GM18508 (cell line): ENCODE results near the gene ZCCHC8.
"Not testable (repeated sequence)": the region's sequence is repeated elsewhere in the genome, so short reads cannot be mapped to it uniquely, and the experiment has no call there.

Experiments used
- ATAC-seq: cut with Tn5 transposase; IDR thresholded peaks from one replicate; pipeline ENCODE4 v1.9.1; 2021; ENCODE audit warnings: moderate number of reproducible peaks; ENCODE audit not compliant: insufficient read depth, unreplicated experiment

The ZCCHC8 gene

DNA sequence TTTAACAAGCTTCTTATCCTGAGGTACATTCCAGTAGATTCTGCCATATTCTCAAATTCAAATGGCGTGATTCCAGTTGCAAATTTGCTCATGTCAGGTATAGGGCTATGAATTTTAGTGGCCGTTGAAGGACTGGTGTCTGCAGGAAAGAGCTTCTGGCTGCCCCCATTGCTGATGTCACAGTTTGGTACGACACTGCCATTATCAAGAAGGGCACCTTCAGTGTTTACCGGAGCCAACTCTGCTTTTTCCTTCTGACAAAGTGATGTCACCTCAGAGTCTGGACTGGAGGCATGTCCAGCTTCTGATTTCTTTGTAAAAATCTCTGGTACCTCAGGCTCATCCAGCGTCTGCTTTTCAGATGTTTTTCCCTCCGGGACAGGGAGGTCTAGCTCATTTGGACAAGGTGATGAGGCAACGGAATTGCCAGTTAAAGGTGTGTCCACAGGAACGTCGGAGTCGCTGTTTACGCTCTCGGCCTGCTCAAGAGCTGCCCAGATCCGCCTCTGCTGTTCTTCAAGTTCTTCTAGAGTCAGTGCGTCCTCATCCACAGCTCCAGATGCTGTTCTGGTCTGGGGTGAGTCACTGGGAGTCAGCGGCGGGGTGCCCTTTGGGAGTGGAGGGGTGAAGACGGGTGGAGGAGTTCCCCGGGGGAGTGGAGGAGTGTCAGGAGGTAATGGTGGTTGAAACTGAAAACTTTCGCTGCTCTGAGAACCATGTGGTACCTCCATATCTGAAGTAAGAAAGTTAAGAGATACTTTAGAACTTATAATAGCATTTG is 27.0 kb downstream of the ZCCHC8 start:
- ATAC-seq = no peak

DNA sequence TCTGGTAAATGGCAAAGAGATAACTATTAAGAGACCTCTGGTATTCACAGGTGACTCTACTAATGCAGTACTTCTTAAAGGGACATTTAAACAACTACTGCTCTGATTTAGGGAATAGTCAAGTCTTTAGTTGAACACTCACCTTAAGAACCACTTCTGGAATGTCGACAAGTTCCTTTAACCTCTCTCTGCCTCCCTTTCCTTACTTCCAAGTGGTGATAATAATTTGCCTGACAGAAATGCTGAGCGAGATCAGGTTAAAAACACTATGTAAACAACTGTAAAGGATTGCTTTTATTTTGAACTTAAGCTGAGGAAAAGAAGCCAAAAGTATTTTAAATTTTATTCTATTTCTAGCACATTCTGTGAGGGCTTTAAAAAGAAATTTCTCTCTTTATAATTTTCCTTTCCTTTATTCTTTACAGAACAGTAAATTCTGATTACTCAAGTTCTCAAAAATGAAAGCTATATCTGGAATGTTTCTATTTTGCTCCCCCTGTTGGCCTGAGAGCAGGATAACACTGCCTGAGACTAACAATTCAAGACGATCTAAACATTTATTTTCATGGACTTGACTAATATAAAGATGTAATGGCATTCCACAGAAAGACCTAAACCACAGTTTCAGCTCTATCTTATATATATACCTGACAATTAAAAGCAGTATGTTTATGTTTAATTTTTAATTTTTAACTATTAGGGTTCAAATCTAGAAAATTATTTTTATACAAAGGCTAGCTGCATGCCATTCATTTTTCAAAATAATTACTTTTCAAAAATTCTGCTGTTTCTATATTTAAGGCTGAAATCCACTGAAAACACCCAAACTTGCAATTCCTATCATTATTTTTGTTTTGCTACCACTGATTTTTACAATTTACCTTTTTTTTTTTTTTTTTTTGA is 29.2 kb downstream of the ZCCHC8 start:
- ATAC-seq = no peak

DNA sequence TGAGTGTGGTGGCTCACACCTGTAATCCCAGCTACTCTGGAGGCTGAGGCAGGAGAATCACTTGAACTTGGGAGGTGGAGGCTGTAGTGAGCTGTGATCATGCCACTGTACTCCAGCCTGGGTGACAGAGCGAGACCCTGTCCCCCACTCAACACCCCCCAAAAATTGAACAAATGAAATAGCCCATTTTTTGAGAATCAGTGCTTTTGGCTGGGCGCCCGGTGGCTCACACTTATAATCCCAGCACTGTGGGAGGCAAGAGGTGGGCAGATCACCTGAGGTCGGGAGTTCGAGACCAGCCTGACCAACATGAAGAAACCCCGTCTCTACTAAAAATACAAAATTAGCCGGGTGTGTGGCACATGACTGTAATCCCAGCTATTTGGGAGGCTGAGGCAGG is 30.2 kb downstream of the ZCCHC8 start:
- ATAC-seq = not testable (repeated sequence)

DNA sequence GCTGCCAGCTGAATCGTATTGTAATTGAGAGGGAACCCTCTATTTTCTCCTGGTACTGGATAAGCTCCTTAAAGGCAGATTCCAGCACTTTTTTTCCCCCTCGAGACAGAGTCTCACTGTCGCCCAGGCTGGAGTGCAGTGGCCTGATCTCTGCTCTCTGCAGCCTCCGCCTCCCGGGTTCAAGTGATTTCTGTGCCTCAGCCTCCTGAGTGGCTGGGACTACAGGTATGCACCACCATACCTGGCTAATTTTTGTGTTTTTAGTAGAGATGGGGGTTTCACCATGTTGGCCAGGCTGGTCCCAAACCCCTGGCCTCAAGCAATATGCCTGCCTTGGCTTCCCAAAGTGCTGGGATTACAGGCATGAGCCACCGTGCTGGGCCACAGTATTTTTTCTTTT is 30.9 kb downstream of the ZCCHC8 start:
- ATAC-seq = not testable (repeated sequence)

DNA sequence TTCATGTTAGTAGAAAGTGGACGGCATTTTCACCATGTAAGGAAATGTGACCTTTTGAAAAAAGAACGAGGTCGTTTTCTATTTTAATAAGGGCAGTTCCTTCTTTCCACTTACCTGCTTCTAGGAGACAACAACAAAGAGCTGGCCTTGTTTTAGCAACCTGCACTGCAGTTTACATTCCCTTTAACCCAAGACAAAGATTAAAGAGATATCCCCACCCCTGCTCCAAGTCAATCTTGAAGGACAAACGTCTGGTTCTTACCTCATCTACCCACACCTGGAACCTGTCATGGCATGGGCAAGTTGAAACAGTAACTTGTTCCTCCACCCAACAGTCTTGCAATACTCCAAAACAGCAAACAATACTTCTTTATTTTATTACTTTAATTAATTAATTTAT is 32.7 kb downstream of the ZCCHC8 start:
- no peak for ATAC-seq

DNA sequence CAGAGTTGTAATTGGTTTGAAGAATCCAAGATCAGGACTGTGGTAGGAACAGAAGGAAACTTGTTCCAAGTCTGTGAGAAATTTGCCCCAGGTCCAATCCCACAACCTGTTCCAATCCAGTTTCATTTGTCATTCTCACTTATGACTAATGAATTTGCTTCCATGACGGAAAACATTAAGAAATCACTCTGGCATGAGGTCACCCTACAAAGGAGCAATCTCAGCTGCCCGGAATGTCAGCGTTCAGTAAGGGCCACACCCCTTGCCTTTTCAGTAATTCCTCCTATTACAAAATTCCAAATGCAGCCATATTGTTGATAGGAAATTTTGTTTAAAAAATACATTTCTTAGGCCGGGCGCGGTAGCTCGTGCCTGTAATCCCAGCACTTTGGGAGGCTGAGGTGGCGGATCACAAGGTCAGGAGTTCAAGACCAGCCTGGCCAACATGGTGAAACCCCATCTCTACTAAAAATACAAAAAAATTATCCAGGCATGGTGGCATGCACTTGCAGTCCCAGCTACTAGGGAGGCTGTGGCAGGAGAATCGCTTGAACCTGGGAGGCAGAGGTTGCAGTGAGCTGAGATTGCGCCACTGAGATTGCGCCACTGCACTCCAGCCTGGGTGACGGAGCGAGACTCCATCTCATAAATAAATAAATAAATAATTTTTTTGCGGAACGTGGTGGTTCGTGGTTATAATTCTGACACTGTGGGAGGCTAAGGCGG is 36.3 kb downstream of the ZCCHC8 start:
- ATAC-seq = not testable (repeated sequence)

DNA sequence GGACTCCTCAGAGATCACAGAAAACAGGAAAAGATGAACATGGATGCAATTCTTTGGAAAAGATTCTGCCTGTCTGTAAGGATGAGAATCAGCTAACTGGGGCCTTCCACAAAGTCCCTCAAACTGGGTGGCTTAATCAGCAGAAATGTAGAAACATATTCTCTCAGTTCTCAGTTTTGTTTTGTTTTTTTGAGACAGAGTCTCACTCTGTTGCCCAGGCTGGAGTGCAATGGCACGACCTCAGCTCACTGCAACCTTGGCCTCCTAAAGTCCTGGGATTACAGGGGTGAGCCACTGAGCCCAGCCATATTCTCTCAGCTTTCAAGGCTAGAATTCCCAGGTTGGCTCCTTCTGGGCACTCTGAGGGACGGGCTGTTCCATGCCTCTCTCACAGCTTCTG is 40.1 kb downstream of the ZCCHC8 start:
- no peak for ATAC-seq

DNA sequence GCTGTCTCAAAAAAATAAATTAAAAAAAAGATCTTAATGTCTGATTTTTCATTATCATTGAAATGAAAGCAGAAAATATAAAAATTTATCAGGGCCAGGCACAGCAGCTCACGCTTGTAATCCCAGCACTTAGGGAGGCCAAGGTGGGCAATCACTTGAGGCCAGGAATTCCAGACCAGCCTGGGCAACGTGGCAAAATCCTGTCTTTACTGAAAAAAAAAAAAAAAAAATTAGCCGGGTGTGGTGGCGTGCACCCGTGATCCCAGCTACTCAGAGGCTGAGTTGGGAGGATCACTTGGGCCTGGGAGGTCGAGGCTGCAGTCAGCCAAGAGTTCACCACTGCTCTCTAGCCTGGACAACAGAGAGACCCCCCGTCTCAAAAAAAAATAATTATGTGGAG is 40.7 kb downstream of the ZCCHC8 start:
- ATAC-seq = no peak

DNA sequence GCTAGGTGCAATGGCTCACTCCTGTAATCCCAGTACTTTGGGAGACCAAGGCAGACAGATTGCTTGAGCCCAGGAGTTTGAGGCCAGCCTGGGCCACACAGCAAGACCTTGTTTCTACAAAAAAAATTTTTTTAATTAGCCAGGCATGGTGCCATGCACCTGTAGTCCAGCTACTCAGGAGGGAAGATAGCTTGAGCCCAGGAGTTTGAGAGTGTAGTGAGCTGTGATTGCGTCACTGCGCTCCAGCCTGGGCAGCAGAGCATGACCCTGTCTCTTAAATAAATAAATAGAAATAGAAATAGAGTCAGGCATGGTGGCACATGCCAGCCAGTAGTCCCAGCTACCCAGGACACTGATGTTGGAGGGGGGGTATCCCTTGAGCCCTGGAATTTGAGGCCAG is 41.5 kb downstream of the ZCCHC8 start:
- ATAC-seq = no peak

DNA sequence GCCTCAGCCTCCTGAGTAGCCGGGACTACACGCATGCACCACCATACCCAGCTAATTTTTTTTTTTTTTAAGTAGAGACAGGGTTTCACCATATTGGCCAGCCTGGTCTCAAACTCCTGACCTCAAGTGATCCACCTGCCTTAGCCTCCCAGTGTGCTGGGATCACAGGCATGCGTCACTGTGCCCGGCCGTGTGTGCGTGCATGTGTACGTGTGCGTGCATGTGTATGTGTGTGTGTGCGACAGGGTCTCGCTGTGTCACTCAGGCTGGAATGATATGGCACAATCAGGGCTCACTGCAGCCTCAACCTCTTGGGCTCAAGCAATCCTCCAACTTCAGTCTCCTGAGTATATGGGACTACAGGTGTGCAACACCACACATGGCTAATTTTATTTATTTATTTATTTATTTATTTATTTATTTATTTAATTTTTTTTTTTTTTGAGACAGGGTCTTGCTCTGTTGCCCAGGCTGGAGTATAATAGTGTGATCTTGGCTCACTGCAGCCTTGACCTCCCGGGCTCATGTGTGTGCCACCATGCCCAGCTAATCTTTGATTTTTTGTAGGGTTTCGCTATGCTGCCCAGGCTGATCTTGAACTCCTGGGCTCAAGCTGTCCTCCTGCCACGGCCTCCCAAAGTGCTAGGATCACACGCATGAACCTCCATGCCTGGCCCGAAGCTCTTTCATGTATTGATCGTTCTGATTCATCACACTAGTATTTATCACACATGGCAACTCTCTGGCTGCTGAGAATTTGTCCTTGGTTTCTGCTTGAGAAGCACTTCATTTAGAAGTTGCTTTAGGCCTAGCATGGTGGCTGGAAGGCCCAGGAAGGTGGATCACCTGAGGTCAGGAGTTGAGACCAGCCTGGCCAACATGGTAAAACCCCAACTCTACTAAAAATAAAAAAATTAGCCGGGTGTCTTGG is 42.4 kb downstream of the ZCCHC8 start:
- ATAC-seq = no peak

DNA sequence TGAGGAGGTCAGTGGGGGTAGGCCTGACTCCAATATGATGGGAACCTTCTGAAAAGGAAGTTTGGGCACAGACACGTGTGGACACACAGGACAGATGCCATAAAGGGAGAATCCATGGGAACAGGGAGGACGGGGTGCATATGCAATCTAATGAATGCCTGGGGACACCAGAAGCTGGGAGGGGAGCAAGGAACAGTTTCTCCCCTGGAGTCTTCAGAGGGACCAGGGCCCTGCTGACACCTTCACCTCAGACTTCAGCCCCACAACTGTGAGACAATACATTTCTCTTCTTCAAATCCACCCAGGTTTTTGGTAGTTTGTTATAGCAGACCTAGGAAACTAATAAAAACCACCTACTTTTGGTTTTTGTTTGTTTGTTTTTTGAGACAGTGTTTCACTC is 43.1 kb downstream of the ZCCHC8 start:
- no peak for ATAC-seq

DNA sequence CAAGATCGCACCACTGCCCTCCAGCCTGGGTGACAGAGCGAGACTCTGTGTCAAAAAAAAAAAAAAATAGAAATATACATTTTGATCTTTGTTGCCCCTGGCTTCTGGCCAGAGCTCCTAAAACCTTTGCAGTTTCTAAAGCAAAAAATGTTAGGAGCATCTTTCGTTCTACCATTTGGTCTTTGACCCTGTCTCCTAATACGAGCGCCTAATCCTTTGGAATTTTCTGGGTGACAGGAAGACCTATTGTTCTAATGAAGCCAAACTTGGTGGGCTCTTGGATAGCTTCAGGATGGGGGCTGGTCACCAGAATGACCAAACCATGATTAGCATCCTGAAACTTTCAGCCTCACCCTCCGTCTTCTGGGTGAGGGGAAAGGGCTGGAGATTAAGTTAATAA is 46.0 kb downstream of the ZCCHC8 start:
- no peak for ATAC-seq

DNA sequence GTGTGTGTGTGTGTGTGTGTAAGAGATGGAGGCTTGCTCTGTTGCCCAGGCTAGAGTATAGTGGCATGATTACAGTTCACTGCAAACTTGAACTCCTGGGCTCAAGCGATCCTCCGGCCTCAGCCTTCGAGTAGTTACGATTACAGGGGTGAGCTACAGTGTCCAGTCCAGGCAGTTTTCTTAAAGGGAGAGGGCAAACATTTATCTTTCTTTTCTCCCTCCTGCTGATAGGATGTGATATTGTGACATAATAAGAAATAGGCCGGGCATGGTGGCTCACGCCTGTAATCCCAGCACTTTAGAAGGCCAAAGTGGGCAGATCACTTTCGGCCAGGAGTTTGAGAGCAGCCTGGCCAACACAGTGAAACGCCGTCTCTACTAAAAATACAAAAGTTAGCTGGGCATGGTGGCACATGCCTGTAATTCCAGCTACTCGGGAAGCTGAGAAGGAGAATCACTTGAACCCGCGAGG is 46.4 kb downstream of the ZCCHC8 start:
- no peak for ATAC-seq

DNA sequence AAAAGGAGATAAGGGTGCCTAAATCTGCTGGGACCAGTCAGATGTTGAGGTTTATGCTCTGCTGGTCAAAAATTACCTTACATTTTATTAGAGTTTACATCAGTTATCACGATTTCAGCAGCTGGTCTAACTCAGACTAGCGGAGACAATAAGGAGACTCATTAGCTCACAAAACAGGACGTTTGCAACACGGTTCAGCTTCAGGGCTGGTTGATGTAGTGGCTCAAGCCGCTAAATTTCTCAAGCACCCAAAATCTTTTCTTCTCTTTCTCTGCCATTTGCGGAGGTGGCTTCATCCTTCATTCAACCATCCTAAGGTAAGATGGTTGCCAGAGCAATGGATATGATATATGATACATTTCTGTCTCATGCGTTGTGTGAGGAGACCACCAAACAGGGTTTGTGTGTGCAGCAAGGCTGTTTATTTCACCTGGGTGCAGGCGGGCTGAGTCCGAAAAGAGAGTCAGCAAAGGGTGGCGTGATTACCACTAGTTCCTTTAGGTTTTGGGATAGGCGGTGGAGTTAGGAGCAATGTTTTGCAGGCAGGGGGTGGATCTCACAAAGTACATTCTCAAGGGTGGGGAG is 47.9 kb downstream of the ZCCHC8 start:
- no peak for ATAC-seq

DNA sequence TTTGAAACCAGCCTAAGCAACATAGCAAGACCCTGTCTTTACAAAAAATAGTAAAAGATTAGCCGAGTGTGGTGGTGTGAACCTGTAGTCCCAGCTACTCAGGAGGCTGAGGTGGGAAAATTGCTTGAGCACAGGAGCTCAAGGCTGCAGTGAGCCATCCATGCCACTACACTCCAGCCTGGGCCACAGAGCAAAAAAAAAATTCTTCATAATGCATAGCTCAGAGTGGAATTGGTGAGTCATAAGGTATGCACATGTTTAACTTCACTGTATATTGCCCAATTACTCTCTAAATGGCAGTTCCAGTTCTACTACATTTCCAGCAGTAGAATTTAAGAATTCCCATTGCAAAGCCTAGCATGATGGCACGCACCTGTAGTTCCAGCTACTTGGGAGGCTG is 51.4 kb downstream of the ZCCHC8 start:
- ATAC-seq = no peak

DNA sequence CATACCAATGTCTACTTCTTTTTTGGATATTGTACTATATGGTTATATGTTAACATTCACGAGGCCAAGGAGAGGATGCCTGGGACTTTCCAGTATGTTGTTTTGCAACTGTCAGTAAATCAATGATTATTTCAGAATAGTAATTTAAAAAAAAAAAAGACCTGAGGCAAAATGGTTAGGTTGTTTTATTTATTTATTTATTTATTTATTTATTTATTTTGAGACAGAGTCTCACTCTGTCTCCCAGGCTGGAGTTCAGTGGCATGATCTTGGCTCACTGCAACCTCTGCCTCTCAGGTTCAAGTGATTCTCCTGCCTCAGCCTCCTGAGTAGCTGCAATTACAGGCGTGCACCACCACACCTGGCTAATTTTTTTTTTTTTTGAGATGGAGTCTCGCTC is 52.9 kb downstream of the ZCCHC8 start:
- not testable (repeated sequence) for ATAC-seq

DNA sequence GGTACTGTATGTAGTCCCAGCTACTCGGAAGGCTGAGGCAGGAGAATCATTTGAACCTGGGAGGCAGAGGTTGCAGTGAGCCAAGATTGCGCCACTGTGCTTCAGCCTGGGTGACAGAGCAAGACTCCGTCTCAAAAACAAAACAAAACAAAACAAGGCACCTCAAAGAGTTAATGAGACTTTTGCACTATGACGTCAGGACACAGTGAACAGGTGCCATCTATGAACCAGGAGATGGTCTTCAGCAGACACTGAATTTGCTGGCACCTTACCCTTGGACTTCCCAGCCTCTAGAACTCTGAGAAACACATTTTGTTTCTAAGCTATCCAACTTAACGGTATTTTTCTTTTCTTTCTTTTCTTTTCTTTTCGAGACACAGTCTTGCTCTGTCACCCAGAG is 54.3 kb downstream of the ZCCHC8 start:
- not testable (repeated sequence) for ATAC-seq

DNA sequence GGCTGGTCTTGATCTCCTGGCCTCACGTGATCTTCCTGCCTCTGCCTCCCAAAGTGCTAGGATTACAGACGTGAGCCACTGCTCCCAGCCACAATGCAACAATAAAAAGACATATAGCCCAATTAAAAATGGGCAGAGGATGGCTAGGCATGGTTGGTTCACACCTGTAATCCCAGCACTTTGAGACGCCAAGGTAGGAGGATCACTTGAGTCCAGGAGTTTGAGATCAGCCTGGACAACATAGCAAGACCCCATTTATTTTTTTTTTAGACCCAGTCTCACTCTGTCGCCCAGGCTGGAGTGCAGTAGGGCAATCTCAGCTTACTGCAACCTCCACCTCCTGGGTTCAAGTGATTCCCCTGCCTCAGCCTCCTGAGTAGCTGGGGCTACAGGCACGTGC is 56.7 kb downstream of the ZCCHC8 start:
- not testable (repeated sequence) for ATAC-seq

DNA sequence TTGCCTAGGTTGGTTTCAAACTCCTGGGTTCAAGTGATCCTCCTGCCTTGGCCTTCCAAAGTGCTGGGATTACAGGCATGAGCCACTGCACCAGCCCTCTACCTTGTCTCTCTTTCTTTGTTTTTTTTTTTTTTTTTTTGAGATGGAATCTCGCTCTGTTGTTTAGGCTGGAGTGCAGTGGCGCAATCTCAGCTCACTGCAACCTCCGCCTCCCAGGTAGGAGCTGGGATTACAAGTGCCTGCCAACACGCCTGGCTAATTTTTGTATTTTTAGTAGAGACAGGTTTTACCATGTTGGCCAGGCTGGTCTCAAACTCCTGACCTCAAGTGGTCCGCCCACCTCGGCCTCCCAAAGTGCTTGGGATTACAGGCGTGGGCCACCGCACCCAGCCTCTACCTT is 61.9 kb downstream of the ZCCHC8 start:
- ATAC-seq = not testable (repeated sequence)
